ENCODE results near the gene STAG1.
"Not testable (repeated sequence)": the region's sequence is repeated elsewhere in the genome, so short reads cannot be mapped to it uniquely, and the experiment has no call there.

The STAG1 gene

GRCh38 chr3:136731274-136731884 is 20.8 kb downstream of the STAG1 start:
- no peak for FAIRE-seq
- TF ChIP-seq, protein P1, sequence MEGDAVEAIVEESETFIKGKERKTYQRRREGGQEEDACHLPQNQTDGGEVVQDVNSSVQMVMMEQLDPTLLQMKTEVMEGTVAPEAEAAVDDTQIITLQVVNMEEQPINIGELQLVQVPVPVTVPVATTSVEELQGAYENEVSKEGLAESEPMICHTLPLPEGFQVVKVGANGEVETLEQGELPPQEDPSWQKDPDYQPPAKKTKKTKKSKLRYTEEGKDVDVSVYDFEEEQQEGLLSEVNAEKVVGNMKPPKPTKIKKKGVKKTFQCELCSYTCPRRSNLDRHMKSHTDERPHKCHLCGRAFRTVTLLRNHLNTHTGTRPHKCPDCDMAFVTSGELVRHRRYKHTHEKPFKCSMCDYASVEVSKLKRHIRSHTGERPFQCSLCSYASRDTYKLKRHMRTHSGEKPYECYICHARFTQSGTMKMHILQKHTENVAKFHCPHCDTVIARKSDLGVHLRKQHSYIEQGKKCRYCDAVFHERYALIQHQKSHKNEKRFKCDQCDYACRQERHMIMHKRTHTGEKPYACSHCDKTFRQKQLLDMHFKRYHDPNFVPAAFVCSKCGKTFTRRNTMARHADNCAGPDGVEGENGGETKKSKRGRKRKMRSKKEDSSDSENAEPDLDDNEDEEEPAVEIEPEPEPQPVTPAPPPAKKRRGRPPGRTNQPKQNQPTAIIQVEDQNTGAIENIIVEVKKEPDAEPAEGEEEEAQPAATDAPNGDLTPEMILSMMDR (IDR thresholded peaks at IDR 0.05; ENCODE audit: insufficient read depth, missing control alignments): no peak
- no peak for DNase-seq (ENCODE audit: insufficient read length, low spot score)

DNA sequence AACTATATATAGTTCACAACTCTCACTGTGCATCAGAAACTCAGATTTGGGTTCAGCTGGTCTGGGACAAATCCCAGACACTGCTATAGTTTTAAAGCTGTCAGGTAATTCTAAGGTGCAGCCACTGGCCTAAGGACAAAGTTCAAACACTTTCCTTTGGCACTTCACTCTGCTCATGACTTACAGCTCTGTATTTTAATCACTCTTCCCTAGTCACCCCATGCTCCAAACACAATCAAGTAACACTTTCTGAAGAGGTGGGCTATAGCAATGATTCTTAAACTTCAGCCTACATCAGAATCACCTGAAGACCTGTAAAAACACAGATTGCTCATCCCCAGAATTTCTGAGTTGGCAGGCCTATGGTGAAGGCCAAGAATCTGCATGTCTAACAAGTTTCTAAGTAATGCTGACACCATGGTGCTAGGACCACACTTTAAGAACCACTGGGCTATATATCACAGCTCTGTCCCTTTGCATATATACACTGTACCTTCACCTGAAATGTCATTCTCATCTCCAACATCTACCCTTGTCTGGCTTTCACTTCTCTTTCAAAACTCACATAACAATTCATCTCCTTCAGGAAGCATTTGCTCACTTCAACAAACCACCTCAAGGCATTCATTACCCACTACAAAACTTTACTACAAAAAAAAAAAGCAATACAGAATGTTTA is 21.4 kb downstream of the STAG1 start:
- no peak for DNase-seq (ENCODE audit: insufficient read length, low spot score)
- TF ChIP-seq, protein P1 (IDR thresholded peaks at IDR 0.05; ENCODE audit: insufficient read depth, missing control alignments): no peak
- no peak for FAIRE-seq

DNA sequence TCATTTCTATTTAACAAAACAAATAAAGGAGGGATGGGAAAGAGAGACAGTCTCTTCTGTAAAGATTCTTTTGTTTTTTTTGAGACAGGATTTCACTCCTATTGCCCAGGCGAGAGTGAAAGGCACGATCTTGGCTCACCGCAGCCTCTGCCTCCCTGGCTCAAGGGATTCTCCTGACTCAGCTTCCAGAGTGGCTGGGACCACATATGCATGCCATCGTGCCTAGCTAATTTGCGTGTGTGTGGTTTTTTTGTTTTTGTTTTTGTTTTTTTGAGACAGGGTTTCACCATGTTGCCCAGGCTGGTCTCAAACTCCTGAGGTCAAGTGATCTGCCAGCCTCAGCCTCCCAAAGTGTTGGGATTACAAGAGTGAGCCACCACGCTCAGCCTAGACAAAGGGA is 23.3 kb downstream of the STAG1 start:
- no peak for DNase-seq (ENCODE audit: insufficient read length, low spot score)
- no peak for FAIRE-seq
- TF ChIP-seq, protein P1 (IDR thresholded peaks at IDR 0.05; ENCODE audit: insufficient read depth, missing control alignments): no peak

GRCh38 chr3:136728473-136728872 is 23.7 kb downstream of the STAG1 start:
- FAIRE-seq: no peak
- TF ChIP-seq, protein P1 (IDR thresholded peaks at IDR 0.05; ENCODE audit: insufficient read depth, missing control alignments): no peak
- no peak for DNase-seq (ENCODE audit: insufficient read length, low spot score)

GRCh38 chr3:136725468-136725867 is 26.7 kb downstream of the STAG1 start:
- DNase-seq (ENCODE audit: insufficient read length, low spot score): no peak
- TF ChIP-seq, protein P1 (IDR thresholded peaks at IDR 0.05; ENCODE audit: insufficient read depth, missing control alignments): no peak
- no peak for FAIRE-seq

- DNase-seq (ENCODE audit: insufficient read length, low spot score); FAIRE-seq: not testable (repeated sequence)
These were observed 29.3 kb downstream of the STAG1 start for GRCh38 chr3:136722916-136723315.

DNA sequence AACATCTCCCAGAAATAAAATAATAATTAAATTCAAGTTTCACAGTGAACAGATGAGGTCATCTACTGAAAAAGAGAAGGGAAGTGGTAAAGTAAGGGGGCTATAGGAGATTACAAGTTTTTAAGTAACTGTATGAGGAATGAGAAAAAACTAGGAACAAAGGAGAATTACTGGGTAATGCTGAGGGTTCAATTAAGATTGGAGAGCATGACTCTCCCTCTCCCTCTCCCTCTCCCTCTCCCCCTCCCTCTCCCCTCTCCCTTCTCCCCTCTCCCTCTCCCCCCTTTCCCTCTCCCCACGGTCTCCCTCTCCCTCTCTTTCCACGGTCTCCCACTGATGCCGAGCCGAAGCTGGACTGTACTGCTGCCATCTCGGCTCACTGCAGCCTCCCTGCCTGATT is 29.8 kb downstream of the STAG1 start:
- not testable (repeated sequence) for DNase-seq (ENCODE audit: insufficient read length, low spot score); FAIRE-seq

GRCh38 chr3:136720091-136720490 is 32.1 kb downstream of the STAG1 start:
- DNase-seq (ENCODE audit: insufficient read length, low spot score) (no peak), FAIRE-seq (no peak)
- TF ChIP-seq, protein P1 (IDR thresholded peaks at IDR 0.05; ENCODE audit: insufficient read depth, missing control alignments): no peak

Measured in D721Med (cell line).